Heart left ventricle (tissue), 16 donors: ENCODE results near the gene ELP1. TPM values are rescaled to one million over a fixed set of nuclear protein-coding genes. Genes with fewer than 3 reads are reported as not detected.

Source experiments
- ATAC-seq, 4 donors: fragments of 200-7000 bp; cut with Tn5 transposase; one replicate each; pipeline ENCODE4 v1.9.1; 2020 to 2022; ENCODE audit warnings: moderate library complexity in 4 of 4, mild to moderate bottlenecking in 3 of 4, moderate number of reproducible peaks in 1 of 4
- DNase-seq, 5 donors: peaks; one replicate each; pipeline ENCODE4 v3.0.0-alpha.2; 2020
- H3K27ac ChIP-seq, 12 donors: fragments of 200-600 bp; sonication (generic) in 4 of 12; one replicate each; pipeline versions ENCODE4 v1.5.0 to v1.8.0; 2016 to 2022; ENCODE audit warnings: mild to moderate bottlenecking in 2 of 12
- H3K27me3 ChIP-seq, 9 donors: fragments of 200-600 bp; sonication (generic) in 2 of 9; one replicate each; pipeline versions ENCODE4 v1.5.1 to v1.8.0; 2016 to 2022; ENCODE audit warnings: mild to moderate bottlenecking in 3 of 9
- H3K36me3 ChIP-seq, 9 donors: fragments of 200-600 bp; sonication (generic) in 2 of 9; one replicate each; pipeline versions ENCODE4 v1.5.0 to v1.8.0; 2018 to 2022; ENCODE audit warnings: mild to moderate bottlenecking in 2 of 9
- H3K4me1 ChIP-seq, 12 donors: fragments of 200-600 bp; sonication (generic) in 4 of 12; one replicate each; pipeline versions ENCODE4 v1.5.0 to v1.8.0; 2016 to 2022; ENCODE audit warnings: mild to moderate bottlenecking in 3 of 12
- H3K4me3 ChIP-seq, 12 donors: fragments of 200-600 bp; sonication (generic) in 4 of 12; one replicate each; pipeline versions ENCODE4 v1.5.0 to v1.8.0; 2017 to 2022; ENCODE audit warnings: mild to moderate bottlenecking in 9 of 12, moderate library complexity in 4 of 12
- H3K9me3 ChIP-seq, 12 donors: fragments of 200-600 bp; sonication (generic) in 4 of 12; one replicate each; pipeline versions ENCODE4 v1.5.0 to v1.8.0; 2016 to 2022; ENCODE audit warnings: mild to moderate bottlenecking in 1 of 12
- CTCF ChIP-seq, 12 donors: fragments of 200-600 bp; sonication (generic) in 4 of 12; IDR thresholded peaks; one replicate each; pipeline versions ENCODE4 v1.5.0 to v1.8.0; 2018 to 2022; ENCODE audit warnings: antibody characterized with exemption in 12 of 12, mild to moderate bottlenecking in 5 of 12
- POLR2A ChIP-seq, 2 donors: fragments of 450-650 bp; IDR thresholded peaks; one replicate each; pipeline ENCODE4 v1.6.1; 2017; ENCODE audit warnings: antibody characterized with exemption in 2 of 2, mild to moderate bottlenecking in 2 of 2, moderate library complexity in 2 of 2
- WGBS, 4 donors: extraction: QIAGEN DNeasy Blood & Tissue Kit in 2 of 4; methylation state at CpG; one replicate each; pipeline versions ENCODE4 v1.1.5 to v1.1.7; 2013 to 2018; 5-methylcytosine and 5-hydroxymethylcytosine counted together
- intact Hi-C, 10 donors: fragments of 100-400 bp; cut with DNase I; formaldehyde crosslinking; loops; one replicate each; pipeline versions ENCODE4 v1.11.1 to v1.14.2; 2022
- polyA plus RNA-seq, 2 donors: library from polyadenylated mRNA; stranded (reverse); fragments of 200-250 nt; gene quantifications; one replicate each; pipeline ENCODE4 v1.2.3, GENCODE V29; 2013
- total RNA-seq, 9 donors: library from RNA; depleted of rRNA in 2 of 9; stranded (reverse); fragments of >200 nt in 2 of 9; fragmentation: NEBNext Ultra II Directional in 3 of 9; extraction: Animal tissue kit (Norgen Biotek cat#: 25700) in 3 of 9; gene quantifications; one replicate each; pipeline versions ENCODE4 v1.1.0 to v1.2.4, GENCODE V29; 2016 to 2023
- donor health status: ischemic (EF 13 %, LVEDD 7.1; RV severe dilation, severe dysfunction).
- donor health status: healthy with polysubstance abuse.
- donor health status: DM: no; HTN: yes; CAD: no.
- donor health status: DM: no; HTN: no; CAD: no.
- donor health status: ischemic (EF 25% LVEDD 6.9; RV normal size, moderate dysfunction).
- donor health status: ischemic (EF 25% LVEDD 5.7; RV mildly dilated, moderate dysfunction).
- donor health status: healthy.
- donor health status: DM: yes; HTN: yes; CAD: no.
- donor health status: ischemic (EF 35%, LVEDD 5.7; RV mildly dilated, moderate dysfunction).
- donor health status: nonischemic (EF 11% LVEDD 7.7; RV severe dilation, severe dysfunction).
- donor health status: DM: yes; HTN: yes; CAD: no.
- donor health status: PGD.
- donor health status: ischemic (EF 29% LVEDD 5.4; RV normal size, mild dysfunction).
- donor health status: nonischemic (EF 23%, LVEDD 6.1; RV moderate dilation, normal function).

The ELP1 gene
- total and polyA plus RNA-seq, 11 donors = 7.8 to 32.0 (median 20.5) TPM

- no peak for DNase-seq
- Histone ChIP-seq H3K4me1 (peaks cover 0 to 14% (median 4%) of the 10 kb centered on the region in 12 donors), H3K9me3 (peaks cover 0 to 3% (median 0%) of the 10 kb centered on the region in 12 donors), H3K27me3 (no peaks in the 10 kb centered on the region), H3K27ac (no peak overlapping the region), H3K4me3 (no peak overlapping the region), H3K36me3 (no peaks in the 10 kb centered on the region)
- intact Hi-C loops = no loop called here
- TF ChIP-seq POLR2A (IDR thresholded peaks at IDR 0.05) (no peak), CTCF (IDR thresholded peaks at IDR 0.05) (no peak)
- 83 to 92% (median 89%) methylated on average over 6 of the region's 6 CpGs for WGBS, 4 donors
- ATAC-seq = no peak
Observed at GRCh38 chr9:108838017-108838416, 95.9 kb downstream of the ELP1 start.

- WGBS, 4 donors = 75 to 85% (median 79%) methylated on average over 4 of the region's 4 CpGs
- no peak for DNase-seq
- peaks cover 0 to 14% (median 4%) of the 10 kb centered on the region in 12 donors for H3K4me1 ChIP-seq
- no peak overlapping the region for H3K27ac ChIP-seq
- no peak for ATAC-seq
- H3K4me3 ChIP-seq = no peak overlapping the region
- intact Hi-C loops = no loop called here
- no peaks in the 10 kb centered on the region for H3K36me3 ChIP-seq
- TF ChIP-seq CTCF (IDR thresholded peaks at IDR 0.05) (no peak), POLR2A (IDR thresholded peaks at IDR 0.05) (no peak)
- H3K27me3 ChIP-seq = no peaks in the 10 kb centered on the region
- peaks cover 0 to 3% (median 0%) of the 10 kb centered on the region in 12 donors for H3K9me3 ChIP-seq
Observed at GRCh38 chr9:108837530-108837929, 96.4 kb downstream of the ELP1 start.

- Histone ChIP-seq H3K4me3 (no peak overlapping the region), H3K4me1 (peaks cover 0 to 14% (median 4%) of the 10 kb centered on the region in 12 donors), H3K27ac (no peak overlapping the region), H3K36me3 (no peaks in the 10 kb centered on the region), H3K9me3 (peaks cover 0 to 3% (median 0%) of the 10 kb centered on the region in 12 donors), H3K27me3 (no peaks in the 10 kb centered on the region)
- DNase-seq (no peak), ATAC-seq (no peak)
- intact Hi-C loops = no loop called here
- WGBS, 4 donors = 66 to 89% (median 83%) methylated on average over 5 of the region's 5 CpGs
- TF ChIP-seq CTCF (IDR thresholded peaks at IDR 0.05) (no peak), POLR2A (IDR thresholded peaks at IDR 0.05) (no peak)
Observed at GRCh38 chr9:108836781-108837180, 97.1 kb downstream of the ELP1 start.

GRCh38 chr9:108836319-108836718 lies 97.6 kb downstream of the ELP1 start:
- Histone ChIP-seq H3K27me3 (no peaks in the 10 kb centered on the region), H3K4me1 (peaks cover 0 to 14% (median 4%) of the 10 kb centered on the region in 12 donors), H3K9me3 (peaks cover 0 to 3% (median 0%) of the 10 kb centered on the region in 12 donors), H3K36me3 (no peaks in the 10 kb centered on the region), H3K27ac (no peak overlapping the region), H3K4me3 (no peak overlapping the region)
- no peak for ATAC-seq
- intact Hi-C loops = no loop called here
- no peak for DNase-seq
- TF ChIP-seq POLR2A (IDR thresholded peaks at IDR 0.05) = no peak
- TF ChIP-seq CTCF (IDR thresholded peaks at IDR 0.05) = no peak
- 88 to 93% (median 91%) methylated on average over 9 of the region's 9 CpGs for WGBS, 4 donors
